ENCODE measurements around the gene TNIP2. TPM values are rescaled to one million over a fixed set of nuclear protein-coding genes. Genes with fewer than 3 reads are reported as not detected.

Gene TNIP2
- total and polyA plus RNA-seq, 2 of the 8 experiments (the other 6 are each of a cell fraction or from before 2014, with no cell fraction given) = 23.7 to 37.7 TPM

DNA sequence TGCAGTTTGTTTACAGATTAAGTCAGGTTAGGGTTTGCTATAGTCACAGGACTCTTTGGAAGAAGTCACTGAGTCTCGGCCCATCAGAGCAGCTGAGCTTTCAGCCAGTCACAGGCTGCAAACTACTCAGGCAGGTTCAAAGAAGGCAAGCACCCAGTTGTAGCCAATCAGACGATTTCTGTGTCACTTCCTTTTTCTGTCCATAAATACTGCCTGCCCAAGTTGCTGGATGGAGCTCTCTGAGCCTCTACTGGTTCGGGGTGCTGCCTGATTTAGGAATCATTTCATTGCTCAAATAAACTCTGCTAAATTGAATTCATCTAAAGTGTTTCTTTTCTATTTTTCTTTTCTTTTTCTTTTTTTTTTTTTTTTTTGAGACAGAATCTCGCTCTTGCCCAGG lies 29.5 kb upstream of the TNIP2 start:
- no peak overlapping the region for H2BK15ac ChIP-seq (ENCODE audit: low read length)
- no peaks in the 10 kb centered on the region for H3K36me3 ChIP-seq (ENCODE audit: control insufficient read depth in 2 of 4, insufficient read depth in 4 of 4, low read length in 3 of 4)
- no peak overlapping the region for H2BK120ac ChIP-seq (replicated peaks; ENCODE audit: low read depth, low read length)
- no peak for DNase-seq (ENCODE audit: low read depth in 1 of 2, low spot score in 2 of 2)
- H4K8ac ChIP-seq (ENCODE audit: extremely low read depth, insufficient read depth, low read length) = no peak overlapping the region
- H3K79me1 ChIP-seq (ENCODE audit: low read depth, low read length) = no peaks in the 10 kb centered on the region
- no peak overlapping the region for H3K27ac ChIP-seq (ENCODE audit: low read depth, low read length)
- H2AK5ac ChIP-seq (ENCODE audit: low read depth, low read length) = no peak overlapping the region
- ChIA-PET POLR2A (ENCODE audit: partially characterized antibody) (interaction anchor here (0.8 to 1.7 kb wide), 4 partner anchors 12 to 33 kb away, joined by 3 to 7 read pairs (median 3); no protein-coding TSS in a partner anchor), CTCF (ENCODE audit: partially characterized antibody) (interaction anchor here (1.1 to 1.5 kb wide), 2 partner anchors 20 to 140 kb away, joined by 3 to 6 read pairs; no protein-coding TSS in a partner anchor)
- no peak overlapping the region for H2BK12ac ChIP-seq (ENCODE audit: low read depth, low read length)
- no peak overlapping the region for H3K4ac ChIP-seq (replicated peaks; ENCODE audit: insufficient read length, low read depth, low read length)
- FAIRE-seq = no peak
- H3K23ac ChIP-seq (ENCODE audit: insufficient read length) = no peak overlapping the region
- no peak overlapping the region for H2AFZ ChIP-seq (ENCODE audit: low read length)
- WGBS, 2 experiments (ENCODE audit: extremely low coverage in 1 of 2, insufficient coverage in 1 of 2, insufficient read length in 1 of 2, insufficient replicate concordance in 2 of 2, low coverage in 1 of 2, low lambda C conversion rate in 2 of 2, missing lambda C conversion rate in 1 of 2) = 84% methylated on average over 3 of the region's 4 CpGs; no CpG with 5 or more reads in 1 of the 2 experiments
- no peak overlapping the region for H3K18ac ChIP-seq (ENCODE audit: extremely low read depth, low read length)
- no peaks in the 10 kb centered on the region for H4K20me1 ChIP-seq (replicated peaks in 1 of 2; ENCODE audit: control insufficient read depth in 1 of 2, insufficient read depth in 2 of 2, low read length in 2 of 2)
- H3K4me3 ChIP-seq (ENCODE audit: extremely low read depth in 1 of 4, insufficient read depth in 2 of 4, low read depth in 3 of 4, low read length in 4 of 4) = no peak overlapping the region
- H3K56ac ChIP-seq (replicated peaks; ENCODE audit: insufficient read length, low read depth, low read length) = no peak overlapping the region
- peaks cover 0 to 10% (median 3%) of the 10 kb centered on the region in 4 experiments; a peak in 6 of 7 replicates for H3K4me1 ChIP-seq (replicated peaks in 1 of 4; ENCODE audit: control insufficient read depth in 3 of 4, insufficient read depth in 4 of 4, low read length in 3 of 4)
- no peak overlapping the region for H3K9ac ChIP-seq (replicated peaks in 1 of 4; ENCODE audit: extremely low read depth in 1 of 4, low read depth in 3 of 4, low read length in 3 of 4)
- no peak overlapping the region for H3K4me2 ChIP-seq (ENCODE audit: insufficient read depth in 1 of 2, low read depth in 2 of 2, low read length in 2 of 2)
- H4K5ac ChIP-seq (ENCODE audit: insufficient read length, low read depth, low read length) = no peak overlapping the region
- no peak overlapping the region for H2BK20ac ChIP-seq (ENCODE audit: low read length)
- H3K23me2 ChIP-seq (ENCODE audit: low read depth, low read length) = no peaks in the 10 kb centered on the region; the same call in 1 of the 2 replicates
- no peak overlapping the region for H3K14ac ChIP-seq (ENCODE audit: insufficient read length)
- 0 out of 7 replicates have a peak, but pooled peaks cover 0 to 2% (median 0%) of the 10 kb centered on the region in 4 experiments for H3K27me3 ChIP-seq (replicated peaks in 1 of 4; ENCODE audit: control insufficient read depth in 3 of 4, extremely low read depth in 1 of 4, insufficient read depth in 3 of 4, low read length in 3 of 4)
- no peaks in the 10 kb centered on the region for H3K9me3 ChIP-seq (ENCODE audit: insufficient read depth in 2 of 2, low read depth in 1 of 2, low read length in 1 of 2)
- H3K79me2 ChIP-seq (ENCODE audit: control insufficient read depth in 1 of 2, insufficient read depth in 2 of 2, low read length in 2 of 2) = no peaks in the 10 kb centered on the region
- H2BK5ac ChIP-seq (ENCODE audit: low read depth, low read length) = no peak overlapping the region
- no peak overlapping the region for H4K91ac ChIP-seq (replicated peaks; ENCODE audit: insufficient read length, low read length)
- no peak for TF ChIP-seq POU5F1 (IDR thresholded peaks at IDR 0.05; ENCODE audit: low read depth, low read length)
- TF ChIP-seq MAFK (IDR thresholded peaks at IDR 0.05; ENCODE audit: low read depth, low read length) = no peak
- TF ChIP-seq, protein P1, sequence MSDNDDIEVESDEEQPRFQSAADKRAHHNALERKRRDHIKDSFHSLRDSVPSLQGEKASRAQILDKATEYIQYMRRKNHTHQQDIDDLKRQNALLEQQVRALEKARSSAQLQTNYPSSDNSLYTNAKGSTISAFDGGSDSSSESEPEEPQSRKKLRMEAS (IDR thresholded peaks at IDR 0.05) = no peak
- no peak for TF ChIP-seq NANOG (IDR thresholded peaks at IDR 0.05; ENCODE audit: insufficient read depth, low read depth, low read length, poor library complexity, severe bottlenecking)
- TF ChIP-seq KDM4A (IDR thresholded peaks at IDR 0.05; ENCODE audit: low read depth, low read length, severe bottlenecking) = no peak
- no peak for TF ChIP-seq SIRT6 (IDR thresholded peaks at IDR 0.05; ENCODE audit: low read length)
- no peak for TF ChIP-seq JUND (IDR thresholded peaks at IDR 0.05; ENCODE audit: low read length)
- TF ChIP-seq CREB1 (IDR thresholded peaks at IDR 0.05) = no peak
- no peak for TF ChIP-seq GTF2F1 (IDR thresholded peaks at IDR 0.05; ENCODE audit: borderline replicate concordance, low read depth, low read length)
- no peak for TF ChIP-seq GABPA (IDR thresholded peaks at IDR 0.05; ENCODE audit: borderline replicate concordance, insufficient read depth, low read length)
- no peak for TF ChIP-seq BRCA1 (IDR thresholded peaks at IDR 0.05; ENCODE audit: low read depth, low read length)
- no peak for TF ChIP-seq EZH2 (IDR thresholded peaks at IDR 0.05; ENCODE audit: low read depth, low read length, severe bottlenecking)
